ENCODE results near the gene FRAT2.

- TF ChIP-seq POLR2A (IDR thresholded peaks at IDR 0.05; ENCODE audit: low read depth, low read length) (no peak), CTCF (IDR thresholded peaks at IDR 0.05; ENCODE audit: extremely low read depth in 1 of 2, insufficient read depth in 1 of 2, low read depth in 1 of 2, low read length in 2 of 2) (no peak)
Measured at GRCh38 chr10:97325754-97326153, 8.8 kb downstream of the FRAT2 start.

All from endothelial cell of umbilical vein (primary cell).